Measurements from ENCODE around the gene SEPTIN2.

DNA sequence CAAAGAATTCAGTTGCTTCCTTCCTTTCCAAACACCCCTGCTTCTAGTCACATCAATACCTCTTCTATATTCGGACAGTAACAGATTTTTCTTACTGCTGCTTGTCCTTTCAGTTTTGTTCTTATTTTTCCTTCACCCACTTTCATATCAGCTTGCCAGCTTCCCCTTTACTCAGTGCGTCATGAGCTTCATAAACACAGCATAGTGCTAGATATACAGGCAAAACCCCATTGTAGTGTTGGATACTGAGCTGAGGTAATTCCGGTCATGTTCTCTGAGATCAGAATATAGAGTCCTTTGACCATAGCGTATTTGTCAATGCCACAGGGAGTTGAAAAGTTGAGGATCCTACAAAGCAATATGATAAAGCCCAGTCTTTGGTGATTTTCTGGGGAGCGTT is 42.7 kb downstream of the SEPTIN2 start:
- TF ChIP-seq, protein P1, sequence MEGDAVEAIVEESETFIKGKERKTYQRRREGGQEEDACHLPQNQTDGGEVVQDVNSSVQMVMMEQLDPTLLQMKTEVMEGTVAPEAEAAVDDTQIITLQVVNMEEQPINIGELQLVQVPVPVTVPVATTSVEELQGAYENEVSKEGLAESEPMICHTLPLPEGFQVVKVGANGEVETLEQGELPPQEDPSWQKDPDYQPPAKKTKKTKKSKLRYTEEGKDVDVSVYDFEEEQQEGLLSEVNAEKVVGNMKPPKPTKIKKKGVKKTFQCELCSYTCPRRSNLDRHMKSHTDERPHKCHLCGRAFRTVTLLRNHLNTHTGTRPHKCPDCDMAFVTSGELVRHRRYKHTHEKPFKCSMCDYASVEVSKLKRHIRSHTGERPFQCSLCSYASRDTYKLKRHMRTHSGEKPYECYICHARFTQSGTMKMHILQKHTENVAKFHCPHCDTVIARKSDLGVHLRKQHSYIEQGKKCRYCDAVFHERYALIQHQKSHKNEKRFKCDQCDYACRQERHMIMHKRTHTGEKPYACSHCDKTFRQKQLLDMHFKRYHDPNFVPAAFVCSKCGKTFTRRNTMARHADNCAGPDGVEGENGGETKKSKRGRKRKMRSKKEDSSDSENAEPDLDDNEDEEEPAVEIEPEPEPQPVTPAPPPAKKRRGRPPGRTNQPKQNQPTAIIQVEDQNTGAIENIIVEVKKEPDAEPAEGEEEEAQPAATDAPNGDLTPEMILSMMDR (IDR thresholded peaks at IDR 0.05), result no peak
- TF ChIP-seq POLR2A (IDR thresholded peaks at IDR 0.05), result no peak

Measured in breast epithelium (tissue), 3 donors.